GM18499 (cell line): Measurements from ENCODE around the gene PSMA5.
A peak's percentile ranks its signal among the peaks of the same experiment; 100 is the strongest.
"Not testable (repeated sequence)": the region's sequence is repeated elsewhere in the genome, so short reads cannot be mapped to it uniquely, and the experiment has no call there.

ENCODE experiments used
- ATAC-seq: cut with Tn5 transposase; IDR thresholded peaks from one replicate; pipeline ENCODE4 v1.9.1; 2021; ENCODE audit warnings: moderate number of reproducible peaks; ENCODE audit not compliant: insufficient read depth, unreplicated experiment

The PSMA5 gene

DNA sequence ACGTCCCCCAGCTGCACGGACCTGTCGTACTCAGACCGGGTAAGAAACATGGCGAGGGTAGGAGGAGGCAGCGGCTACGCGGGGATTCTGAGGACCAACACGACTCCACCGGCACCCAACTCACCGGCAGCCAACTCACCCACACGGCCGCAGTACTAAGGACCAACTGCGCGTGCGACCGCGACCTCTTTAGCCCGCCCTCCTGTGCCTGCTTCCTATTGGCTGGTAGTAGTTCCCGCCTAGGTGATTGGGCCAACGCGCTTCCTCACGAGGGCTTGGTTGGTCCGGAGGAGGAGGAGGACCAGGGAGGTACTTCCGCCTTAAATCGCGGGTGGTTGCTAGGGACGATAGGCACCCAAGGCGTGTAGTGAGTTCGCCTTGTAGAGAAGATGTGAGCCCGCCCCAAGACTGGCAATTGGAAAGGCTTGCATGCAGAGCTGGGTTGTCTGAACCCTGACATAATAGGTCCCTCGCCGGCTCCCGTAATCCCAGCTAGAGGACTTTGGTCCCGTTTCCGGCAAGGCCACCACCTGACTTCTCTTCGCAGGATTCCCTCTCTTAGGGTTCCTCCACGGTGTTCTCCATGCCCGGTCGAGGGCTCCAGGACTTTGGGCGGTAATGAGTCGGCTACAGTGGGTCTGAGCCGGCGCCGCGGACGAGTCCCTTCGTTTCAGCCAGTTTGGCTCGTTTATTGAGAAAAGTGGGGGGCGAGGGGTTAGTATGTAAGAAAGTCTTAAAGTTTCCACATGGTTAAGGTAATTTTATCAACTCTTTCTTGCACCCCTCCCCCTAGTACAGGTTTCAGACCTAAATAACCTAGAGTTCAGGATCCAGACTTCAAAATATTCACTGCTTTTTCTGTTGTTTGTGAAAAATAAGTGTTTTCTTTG is at the start of gene PSMA5:
TSS of gene PSMA5 (minus strand) at position 168 of the 890 bp plus-strand sequence. CDS start at position 50, 118 bp downstream.
- ATAC-seq = peak; percentile 90

DNA sequence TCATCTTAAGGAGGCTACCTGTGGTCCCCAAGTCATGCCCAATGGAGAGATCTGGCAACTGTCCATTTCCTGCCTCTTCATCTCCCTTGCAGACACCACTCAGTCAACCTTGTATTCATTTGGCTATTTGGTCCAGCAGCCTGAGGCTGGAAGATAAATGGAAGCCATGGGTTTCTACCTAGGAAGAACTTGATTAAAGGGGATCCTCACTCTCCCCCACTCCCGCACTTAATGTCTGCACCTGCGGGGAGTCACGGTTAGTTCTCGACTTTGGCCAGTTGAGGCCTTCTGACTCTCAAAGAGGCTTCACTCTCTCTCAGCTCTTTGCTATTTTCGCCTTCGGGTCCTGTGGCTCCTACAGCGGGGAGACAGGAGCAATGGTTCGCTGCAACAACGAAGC is 49.0 kb upstream of the PSMA5 start:
- ATAC-seq = no peak

DNA sequence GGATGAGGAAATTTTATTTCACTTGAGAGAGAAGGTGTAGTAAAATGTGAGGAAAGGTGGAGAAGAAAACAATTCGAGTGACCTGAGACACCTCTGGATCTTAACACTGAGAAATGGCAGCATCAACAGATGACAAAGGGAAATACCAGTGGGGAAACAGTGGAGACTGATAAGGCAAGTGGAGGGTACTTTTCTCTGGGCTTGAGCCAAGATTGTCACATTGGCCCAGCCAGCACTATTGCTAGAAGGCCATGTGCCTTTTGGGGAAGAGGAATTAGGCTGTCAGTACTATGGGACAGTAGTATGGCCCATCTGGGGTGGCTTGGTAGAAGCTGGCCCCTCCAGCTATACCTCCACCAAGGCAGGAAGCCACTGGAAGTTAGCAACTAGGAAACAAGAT is 48.4 kb upstream of the PSMA5 start:
- no peak for ATAC-seq

DNA sequence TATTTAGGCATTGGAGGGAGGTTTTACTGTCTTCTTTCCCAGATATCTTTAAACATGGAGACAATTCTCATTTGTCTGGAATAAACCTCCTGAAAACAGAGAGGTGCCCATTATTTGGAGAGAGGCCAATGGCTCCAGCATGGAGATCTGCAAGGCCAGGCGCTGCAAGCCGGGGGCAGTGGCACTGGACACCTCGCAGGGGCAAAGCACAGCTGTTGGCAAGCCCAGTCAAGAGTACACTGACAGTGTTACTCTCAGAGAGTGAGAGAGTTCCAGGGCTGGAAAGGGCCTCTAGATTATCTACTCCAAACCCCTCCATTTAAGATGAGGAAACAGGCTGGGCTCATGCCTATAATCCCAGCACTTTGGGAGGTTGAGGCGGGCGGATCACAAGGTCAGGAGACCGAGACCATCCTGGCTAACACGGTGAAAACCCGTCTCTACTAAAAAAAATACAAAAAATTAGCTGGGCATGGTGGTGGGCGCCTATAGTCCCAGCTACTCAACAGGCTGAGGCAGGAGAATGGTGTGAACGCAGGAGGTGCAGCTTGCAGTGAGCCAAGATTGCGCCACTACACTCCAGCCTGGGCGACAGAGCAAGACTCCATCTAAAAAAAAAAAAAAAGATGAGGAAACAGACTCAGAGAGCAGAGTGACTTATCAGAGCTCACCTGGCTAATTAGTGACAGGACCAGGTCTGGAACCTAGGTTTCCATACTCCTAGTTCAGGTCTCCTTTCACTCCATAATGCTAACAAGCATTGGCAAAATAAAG is 47.2 kb upstream of the PSMA5 start:
- ATAC-seq = not testable (repeated sequence)

DNA sequence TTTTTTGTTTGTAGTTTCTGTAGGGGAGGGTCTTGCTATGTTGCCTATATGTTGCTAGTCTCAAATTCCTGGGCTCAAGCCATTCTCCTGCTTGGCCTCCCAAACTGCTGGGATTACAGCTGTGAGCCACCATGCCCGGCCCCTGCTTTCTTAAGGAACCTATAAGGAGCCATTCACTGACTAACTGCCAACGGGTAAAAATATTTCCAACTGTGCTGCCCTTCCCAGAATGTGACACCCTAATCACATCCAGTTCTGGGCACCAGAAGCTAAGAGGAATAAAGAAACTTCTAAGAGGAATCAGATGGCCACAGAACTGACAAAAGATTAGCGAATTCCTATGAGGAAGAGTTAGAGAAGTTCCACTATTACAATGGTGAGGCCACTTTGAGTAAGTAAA is 46.5 kb upstream of the PSMA5 start:
- no peak for ATAC-seq

DNA sequence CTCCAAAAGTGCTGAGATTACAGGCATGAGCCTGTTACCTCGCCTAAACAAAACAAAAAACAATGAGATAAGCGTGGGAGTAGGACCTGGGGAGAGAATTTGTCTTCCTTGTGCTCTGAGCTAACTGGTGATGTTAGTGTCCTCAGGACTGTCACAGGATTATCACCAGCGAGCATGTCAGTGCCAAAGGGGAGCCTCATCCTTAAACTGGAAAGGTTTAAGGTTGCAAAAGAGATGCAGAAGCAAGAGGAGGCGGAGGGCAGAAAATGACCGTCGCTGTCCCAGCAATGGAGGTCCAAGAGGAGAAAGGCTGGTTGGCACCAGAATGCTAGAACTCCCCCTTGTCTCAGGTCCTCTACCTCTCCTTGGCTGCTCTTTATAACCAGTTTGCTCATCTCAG is 44.0 kb upstream of the PSMA5 start:
- no peak for ATAC-seq

DNA sequence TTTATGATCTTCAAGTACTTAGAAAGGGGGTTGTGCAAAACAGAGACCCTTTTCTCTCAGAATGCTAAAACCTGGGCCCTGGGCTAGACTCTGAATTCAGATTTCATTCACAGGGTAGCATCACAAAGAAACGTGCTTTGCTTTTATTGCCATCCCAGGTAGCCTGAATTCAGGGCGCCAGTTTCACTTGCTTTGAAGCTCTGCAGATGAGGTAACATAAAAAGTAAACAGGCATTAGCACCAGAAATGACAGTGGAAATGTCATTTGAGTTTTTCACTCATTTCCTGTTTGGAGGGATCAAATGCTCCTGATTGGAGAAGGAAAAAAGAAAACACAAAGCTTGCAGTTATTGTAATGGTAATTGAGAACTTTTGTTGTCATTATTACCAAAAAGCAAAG is 42.7 kb upstream of the PSMA5 start:
- no peak for ATAC-seq

DNA sequence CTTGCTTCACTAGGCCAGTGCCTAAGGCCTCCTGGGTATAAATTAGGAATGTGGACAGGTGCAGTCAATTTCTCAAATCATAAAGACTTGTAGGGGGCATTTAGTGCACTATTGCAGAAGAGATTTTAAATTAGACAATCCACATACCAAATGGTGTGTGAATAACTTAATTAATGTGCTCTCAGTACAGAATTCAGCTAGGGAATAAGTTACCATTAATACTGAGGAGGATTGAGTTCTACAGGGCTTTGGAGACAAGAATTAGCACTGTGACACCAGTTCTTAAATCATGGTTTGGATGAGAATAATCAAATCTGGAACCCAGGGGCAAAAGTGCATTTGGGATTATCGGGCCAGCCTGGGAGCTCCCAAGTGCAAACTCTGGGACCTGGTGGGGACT is 41.8 kb upstream of the PSMA5 start:
- ATAC-seq = no peak

DNA sequence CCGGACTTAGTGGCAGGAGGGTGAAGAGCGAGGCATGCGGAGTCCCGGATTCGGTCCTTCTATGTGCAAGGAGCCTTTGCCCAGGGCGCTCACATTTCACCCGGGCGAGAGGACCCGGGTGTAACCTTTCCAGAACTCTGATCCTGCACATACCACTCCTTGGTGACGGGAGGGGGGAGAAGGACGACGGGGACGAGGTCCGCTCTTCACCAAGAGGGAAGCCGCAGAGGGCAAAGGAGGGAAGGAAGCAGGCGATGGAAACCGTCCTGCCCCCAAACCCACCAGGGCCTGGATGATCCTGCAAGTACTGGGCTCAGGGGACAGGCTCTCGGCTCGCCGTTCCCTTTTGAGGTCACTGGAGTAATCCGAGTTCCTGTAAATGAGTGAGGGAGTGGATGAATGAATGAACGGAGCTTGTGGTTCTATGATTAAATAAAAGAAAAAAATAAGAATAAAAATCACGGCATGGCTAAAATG is 41.1 kb upstream of the PSMA5 start:
- ATAC-seq = no peak

DNA sequence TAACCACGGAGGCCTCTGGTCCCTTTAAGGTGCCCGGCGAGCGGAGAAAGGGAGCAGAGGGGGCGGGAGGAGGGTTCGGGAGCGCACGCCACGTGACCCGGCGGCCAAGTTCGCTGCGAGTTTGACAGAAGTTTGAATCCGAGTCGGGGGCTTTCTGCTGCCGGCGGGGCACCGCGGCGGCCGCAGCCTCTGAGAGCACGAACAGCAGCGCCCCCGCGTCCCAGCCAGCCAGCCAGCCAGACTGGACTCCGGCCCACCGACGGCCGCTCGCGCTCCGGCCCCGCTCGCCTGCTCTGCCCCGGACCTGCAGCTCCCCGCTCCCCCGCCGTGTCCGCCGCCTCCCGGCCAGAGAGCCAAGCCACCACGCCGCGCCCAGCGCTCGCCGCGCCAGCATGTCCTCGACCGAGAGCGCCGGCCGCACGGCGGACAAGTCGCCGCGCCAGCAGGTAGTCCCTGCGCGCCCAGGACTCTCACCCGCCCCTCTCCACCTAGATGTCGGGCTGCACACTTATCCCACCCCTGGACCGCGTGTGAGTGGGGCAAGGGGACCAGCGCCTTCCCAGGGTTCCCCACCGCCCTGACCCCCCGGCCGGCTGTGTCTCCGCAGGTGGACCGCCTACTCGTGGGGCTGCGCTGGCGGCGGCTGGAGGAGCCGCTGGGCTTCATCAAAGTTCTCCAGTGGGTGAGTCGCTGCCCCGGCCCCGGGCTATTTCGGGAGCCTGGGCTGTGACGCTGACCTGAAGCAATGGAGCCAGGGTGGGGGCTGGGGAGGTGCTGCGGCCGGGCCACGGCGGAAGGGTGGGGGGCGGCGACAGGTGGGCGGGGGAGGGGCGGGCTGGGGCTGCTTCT is 40.4 kb upstream of the PSMA5 start, which contains the start of gene SYPL2:
TSS of gene SYPL2 (plus strand) at position 95 of the 849 bp plus-strand sequence. CDS start at position 393, 298 bp downstream.
- ATAC-seq = no peak

DNA sequence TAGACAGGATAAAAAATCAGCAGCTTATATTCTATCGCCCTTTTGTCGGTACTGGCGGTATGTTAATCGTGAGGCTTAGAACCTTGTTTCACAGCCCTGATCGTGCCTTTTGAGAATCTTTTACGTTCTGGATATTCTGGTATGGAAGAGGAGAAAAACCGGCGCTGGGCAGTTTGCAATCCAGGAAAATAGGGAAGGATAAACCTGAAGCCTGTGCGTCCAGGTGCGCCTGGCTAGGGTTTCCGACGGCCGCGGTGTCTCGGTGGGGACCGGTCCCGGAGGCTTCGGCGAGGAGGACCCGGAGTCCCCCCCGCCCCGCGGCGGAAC is 39.8 kb upstream of the PSMA5 start:
- no peak for ATAC-seq

DNA sequence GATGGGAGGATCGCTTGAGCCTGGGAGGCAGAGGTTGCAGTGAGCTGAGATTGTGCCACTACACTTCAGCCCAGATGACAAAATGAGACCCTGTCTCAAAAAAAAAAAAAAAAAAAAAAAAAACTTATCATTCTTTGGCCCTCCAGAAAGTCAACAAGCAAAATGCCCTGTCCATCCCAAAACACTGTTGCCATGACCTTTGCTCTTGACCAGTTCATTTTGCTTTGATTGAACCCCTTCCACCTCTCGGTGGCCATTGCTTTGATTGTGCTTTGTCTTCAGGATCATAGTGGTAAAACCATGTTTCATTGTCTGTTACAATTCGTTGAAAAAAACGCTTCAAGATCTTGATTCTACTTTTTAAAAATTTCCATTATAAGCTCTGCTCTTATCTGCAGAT is 31.6 kb upstream of the PSMA5 start:
- no peak for ATAC-seq

DNA sequence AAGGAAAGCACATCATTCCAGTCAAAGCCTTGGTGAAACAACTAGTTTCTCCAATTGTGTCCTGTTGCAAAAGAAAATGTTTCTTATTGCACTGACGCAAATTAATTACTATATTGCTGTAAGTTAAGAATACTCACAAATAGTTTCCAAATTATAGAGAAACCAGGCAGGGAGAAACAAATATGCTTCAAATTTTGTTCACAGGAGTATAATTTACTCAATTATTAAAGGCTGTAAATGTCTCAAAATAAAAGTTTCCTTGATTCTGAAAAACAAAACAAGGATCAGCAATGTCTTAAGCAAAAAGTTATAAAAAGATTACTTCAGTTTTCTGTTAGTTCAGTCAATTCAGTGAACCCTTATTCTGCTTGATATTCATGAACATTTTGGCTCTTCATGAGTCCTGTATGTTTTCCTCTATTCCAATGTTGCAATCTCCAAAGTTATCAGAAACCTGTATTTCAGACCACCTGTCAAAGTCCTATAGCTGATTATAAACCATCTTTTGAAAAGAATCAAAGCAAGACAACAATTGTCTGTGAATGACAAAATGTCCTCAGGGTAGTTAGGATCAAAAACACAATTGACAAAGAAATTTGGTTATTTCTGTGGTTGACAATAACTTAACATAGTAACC is 28.4 kb upstream of the PSMA5 start:
- no peak for ATAC-seq

DNA sequence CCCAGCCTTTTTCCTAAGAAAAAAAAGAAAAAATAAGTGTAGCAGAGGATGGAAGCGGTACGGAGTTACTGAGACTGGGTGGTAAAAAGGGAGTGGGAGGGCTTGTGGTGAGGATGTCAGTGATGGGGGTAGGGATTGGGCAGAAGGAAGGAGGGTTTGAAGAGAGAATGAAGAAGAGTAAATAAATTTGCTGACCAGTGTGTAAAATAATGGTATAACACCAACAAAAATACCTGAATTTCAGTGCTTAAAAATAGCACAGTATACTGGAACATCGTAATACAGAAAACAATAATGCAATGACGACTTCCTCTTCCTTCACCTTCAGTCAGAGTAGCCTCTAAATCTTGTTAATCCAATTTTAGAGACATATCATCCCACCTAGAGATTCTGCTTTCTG is 21.3 kb upstream of the PSMA5 start:
- ATAC-seq = no peak

DNA sequence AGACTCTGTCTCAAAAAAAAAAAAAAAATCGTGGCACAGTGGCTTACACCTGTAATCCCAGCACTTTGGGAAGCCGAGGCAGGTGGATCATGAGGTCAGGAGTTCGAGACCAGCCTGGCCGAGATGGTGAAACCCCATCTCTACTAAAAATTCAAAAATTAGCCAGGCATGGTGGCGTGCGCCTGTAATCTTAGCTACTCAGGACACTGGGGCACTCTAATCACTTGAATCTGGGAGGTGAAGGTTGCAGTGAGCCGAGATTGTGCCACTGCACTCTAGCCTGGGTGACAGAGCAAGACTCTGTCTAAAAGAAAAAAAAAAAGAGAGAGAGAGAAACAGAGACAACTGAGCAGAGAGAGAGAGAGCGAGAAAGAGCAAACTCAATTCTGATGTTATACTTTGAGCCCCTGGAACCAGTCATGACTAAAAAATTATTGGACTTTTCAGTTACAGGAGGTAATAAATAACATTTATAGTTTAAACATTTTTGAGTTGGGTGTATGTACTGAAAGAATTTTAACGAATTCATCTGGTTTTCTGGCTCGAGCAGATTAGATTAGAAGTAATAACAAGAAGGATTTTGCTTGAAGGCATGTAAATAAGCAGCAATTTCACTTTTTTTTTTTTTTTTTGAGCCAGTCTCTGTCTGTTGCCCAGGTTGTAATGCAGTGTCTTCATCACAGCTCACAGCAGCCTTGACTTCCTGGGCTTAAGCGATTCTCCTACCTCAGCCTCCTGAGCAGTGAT is 19.9 kb upstream of the PSMA5 start:
- not testable (repeated sequence) for ATAC-seq

DNA sequence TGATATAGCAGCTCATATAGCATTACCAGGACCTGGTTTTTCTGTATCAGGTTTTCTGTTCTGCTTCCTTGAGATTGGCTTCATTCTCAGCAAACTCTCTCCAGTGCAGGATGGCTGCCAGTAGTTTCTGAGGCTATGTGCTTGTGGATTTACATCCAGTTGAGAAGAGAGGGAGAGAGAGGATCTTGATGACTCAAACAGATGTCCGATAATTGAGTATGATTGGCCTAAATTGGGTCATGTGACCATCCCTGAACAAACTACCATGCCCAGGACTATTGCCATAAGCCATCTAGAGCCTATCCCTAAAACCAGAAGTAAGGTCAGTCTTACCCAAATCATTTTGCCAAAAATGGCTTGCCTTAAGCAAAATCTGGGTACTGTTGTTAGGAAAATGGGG is 18.1 kb upstream of the PSMA5 start:
- no peak for ATAC-seq

DNA sequence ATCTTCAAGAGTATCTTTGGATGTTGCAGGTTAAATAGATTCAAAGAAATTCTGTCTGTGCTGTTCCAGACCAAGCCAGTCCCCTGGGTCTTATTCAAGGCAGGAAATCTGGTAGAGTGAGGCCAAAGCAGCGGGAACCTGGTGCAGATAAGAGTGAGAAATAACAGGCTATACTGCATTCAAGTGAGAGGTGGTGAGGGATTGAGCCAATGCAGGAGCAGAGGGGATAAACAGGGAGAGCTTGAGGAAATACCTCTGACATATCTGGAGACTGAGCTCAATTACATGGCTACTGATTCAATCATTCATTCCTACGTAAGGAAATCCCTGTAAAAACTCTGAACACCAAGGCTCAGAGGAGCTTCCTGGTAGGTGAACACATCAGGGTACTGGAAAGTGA is 17.2 kb upstream of the PSMA5 start:
- no peak for ATAC-seq

DNA sequence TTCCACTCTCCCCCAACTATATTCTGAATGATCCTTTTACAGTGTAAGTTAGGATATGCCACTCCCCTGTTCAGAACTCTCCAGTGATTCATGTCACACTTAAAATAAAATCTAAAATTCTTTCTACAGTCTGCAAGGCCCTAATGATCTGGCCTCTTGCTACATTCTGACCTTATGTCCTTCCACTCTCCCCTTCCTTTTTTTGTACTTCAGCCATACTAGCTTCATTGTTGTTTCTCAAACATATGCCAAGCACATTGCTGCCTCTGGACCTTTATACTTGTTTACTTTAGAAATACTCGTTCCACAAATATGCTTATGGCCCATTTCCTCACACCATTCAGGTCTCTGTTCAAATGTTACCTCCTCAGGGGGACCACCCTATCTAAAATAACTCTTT is 14.8 kb upstream of the PSMA5 start:
- ATAC-seq = no peak

DNA sequence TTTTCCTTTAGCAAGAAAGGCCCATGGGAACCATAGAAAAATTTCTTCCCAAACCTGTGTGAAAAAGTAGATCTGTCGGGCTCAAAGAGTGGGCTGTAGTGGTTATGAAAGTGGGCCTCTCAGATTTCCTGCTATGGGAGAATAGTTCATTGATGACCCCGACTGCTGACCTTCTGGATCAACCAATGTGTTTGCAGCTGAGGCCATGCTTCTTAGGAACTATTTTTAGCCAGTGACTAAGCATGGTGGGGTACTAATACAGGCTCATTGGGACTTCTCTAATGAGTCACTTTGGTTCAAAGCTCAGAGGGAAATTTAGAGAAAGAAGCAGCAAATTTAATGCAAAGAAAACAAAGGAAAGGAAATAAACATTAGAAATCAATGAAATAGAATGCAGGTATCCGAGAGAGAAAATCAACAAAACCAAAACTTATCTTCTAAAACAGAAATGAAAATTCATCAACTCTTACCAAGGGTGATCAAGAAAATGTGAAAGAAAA is 12.6 kb upstream of the PSMA5 start:
- ATAC-seq = no peak
